NB4 (cell line): ENCODE results near the gene DTX3L.

Source experiments
- CTCF ChIP-seq: IDR thresholded peaks from one replicate; pipeline ENCODE4 v1.5.1; 2012; ENCODE audit warnings: low read depth, low read length
- POLR2A ChIP-seq: IDR thresholded peaks from 2 replicates; pipeline ENCODE4 v1.6.1; 2011; ENCODE audit warnings: mild to moderate bottlenecking; ENCODE audit not compliant: insufficient read length; ENCODE audit errors: extremely low read depth

GRCh38 chr3:122520861-122521260 is 43.3 kb upstream of the DTX3L start:
- no peak for TF ChIP-seq CTCF
- no peak for TF ChIP-seq POLR2A
